ENCODE measurements around the gene CGREF1.

DNA sequence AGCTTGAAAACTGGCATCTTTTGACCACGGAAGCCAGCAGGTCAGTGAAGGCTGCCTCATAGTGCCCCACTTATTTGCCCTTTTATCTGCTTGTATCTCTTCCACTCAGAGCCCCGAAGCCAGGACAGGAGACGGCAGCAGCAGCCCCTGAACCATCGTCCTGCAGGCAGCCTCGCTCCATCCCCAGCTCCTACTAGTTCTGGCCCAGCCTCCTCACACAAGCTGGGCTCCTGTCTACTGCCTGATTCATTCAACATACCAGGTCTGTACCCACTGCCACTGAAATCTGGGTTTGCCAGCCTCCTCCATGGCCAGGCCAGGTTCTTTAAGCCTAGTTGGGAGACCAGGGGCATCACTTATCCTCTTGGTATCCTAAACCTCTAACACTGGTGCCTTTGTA, 51.5 kb downstream of the CGREF1 start:
- TF ChIP-seq, protein P1, sequence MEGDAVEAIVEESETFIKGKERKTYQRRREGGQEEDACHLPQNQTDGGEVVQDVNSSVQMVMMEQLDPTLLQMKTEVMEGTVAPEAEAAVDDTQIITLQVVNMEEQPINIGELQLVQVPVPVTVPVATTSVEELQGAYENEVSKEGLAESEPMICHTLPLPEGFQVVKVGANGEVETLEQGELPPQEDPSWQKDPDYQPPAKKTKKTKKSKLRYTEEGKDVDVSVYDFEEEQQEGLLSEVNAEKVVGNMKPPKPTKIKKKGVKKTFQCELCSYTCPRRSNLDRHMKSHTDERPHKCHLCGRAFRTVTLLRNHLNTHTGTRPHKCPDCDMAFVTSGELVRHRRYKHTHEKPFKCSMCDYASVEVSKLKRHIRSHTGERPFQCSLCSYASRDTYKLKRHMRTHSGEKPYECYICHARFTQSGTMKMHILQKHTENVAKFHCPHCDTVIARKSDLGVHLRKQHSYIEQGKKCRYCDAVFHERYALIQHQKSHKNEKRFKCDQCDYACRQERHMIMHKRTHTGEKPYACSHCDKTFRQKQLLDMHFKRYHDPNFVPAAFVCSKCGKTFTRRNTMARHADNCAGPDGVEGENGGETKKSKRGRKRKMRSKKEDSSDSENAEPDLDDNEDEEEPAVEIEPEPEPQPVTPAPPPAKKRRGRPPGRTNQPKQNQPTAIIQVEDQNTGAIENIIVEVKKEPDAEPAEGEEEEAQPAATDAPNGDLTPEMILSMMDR (IDR thresholded peaks at IDR 0.05) = no peak
- TF ChIP-seq POLR2A (IDR thresholded peaks at IDR 0.05) = no peak

Data from esophagus squamous epithelium (tissue), 4 donors.